Immature natural killer cell (primary cell): Measurements from ENCODE around the gene LGALS9. TPM values are rescaled to one million over a fixed set of nuclear protein-coding genes. Genes with fewer than 3 reads are reported as not detected.

Experiments used
- DNase-seq, 3 donors: peaks; one replicate each; pipeline ENCODE4 v3.0.0; 2022; ENCODE audit warnings: mixed read lengths in 1 of 3
- H3K27ac Mint-ChIP-seq, 6 donors: one replicate each; pipeline ENCODE4 v1.8.0; 2020; ENCODE audit warnings: mixed read lengths in 6 of 6, mild to moderate bottlenecking in 5 of 6, inconsistent platforms in 4 of 6, moderate library complexity in 3 of 6
- H3K27me3 Mint-ChIP-seq, 3 donors: one replicate each; pipeline ENCODE4 v1.8.0; 2020 to 2021; ENCODE audit warnings: low read depth in 3 of 3, mild to moderate bottlenecking in 3 of 3, mixed read lengths in 3 of 3, moderate library complexity in 3 of 3, inconsistent platforms in 1 of 3
- H3K36me3 Mint-ChIP-seq, 3 donors: one replicate each; pipeline ENCODE4 v1.8.0; 2020; ENCODE audit warnings: mixed read lengths in 3 of 3, inconsistent platforms in 2 of 3, mild to moderate bottlenecking in 2 of 3
- H3K4me1 Mint-ChIP-seq, 2 donors: one replicate each; pipeline ENCODE4 v1.8.0; 2020; ENCODE audit warnings: inconsistent platforms in 2 of 2, mild to moderate bottlenecking in 2 of 2, mixed read lengths in 2 of 2, moderate library complexity in 1 of 2
- H3K4me3 Mint-ChIP-seq, 5 donors: one replicate each; pipeline ENCODE4 v1.8.0; 2020; ENCODE audit warnings: mild to moderate bottlenecking in 5 of 5, mixed read lengths in 5 of 5, inconsistent platforms in 3 of 5, moderate library complexity in 3 of 5
- H3K9me3 Mint-ChIP-seq, 6 donors: one replicate each; pipeline ENCODE4 v1.8.0; 2020; ENCODE audit warnings: mild to moderate bottlenecking in 6 of 6, mixed read lengths in 6 of 6, inconsistent platforms in 4 of 6, moderate library complexity in 3 of 6
- polyA plus RNA-seq, 3 donors: library from polyadenylated mRNA; unstranded; fragments of 300-500 nt; fragmentation: Illumina TruSeq; gene quantifications; one replicate each; pipeline ENCODE4 v1.2.3, GENCODE V29; 2021

The LGALS9 gene
- polyA plus RNA-seq, result 10 to 100 TPM; 32.8 to 46.5 (median 36.2) TPM

GRCh38 chr17:27630607-27631410 lies at the start of gene LGALS9:
Gene LGALS9 (plus strand): TSS chr17:27631188. CDS start chr17:27631266, 78 bp downstream.
- Mint-ChIP-seq H3K27ac (peak within 1 kb of the TSS; percentile 79 to 91 (median 86)), H3K9me3 (no peaks in the 10 kb centered on the region), H3K36me3 (peaks cover 3 to 9% (median 4%) of the 10 kb centered on the region in 3 donors), H3K27me3 (peaks cover 0 to 6% (median 0%) of the 10 kb centered on the region in 3 donors), H3K4me1 (peaks cover 45 to 57% of the 10 kb centered on the region in 2 donors), H3K4me3 (peak within 1 kb of the TSS; percentile 88 to 93 (median 90))
- DNase-seq, result peak; percentile 47 to 58 (median 56)

GRCh38 chr17:27582696-27583095 lies 48.3 kb upstream of the LGALS9 start:
- DNase-seq, result no peak
- Mint-ChIP-seq H3K27me3 (no peaks in the 10 kb centered on the region), H3K4me3 (no peak overlapping the region), H3K4me1 (peaks cover 14 to 25% of the 10 kb centered on the region in 2 donors), H3K27ac (no peak overlapping the region), H3K36me3 (peaks cover 0 to 12% (median 0%) of the 10 kb centered on the region in 3 donors), H3K9me3 (no peaks in the 10 kb centered on the region)

- Mint-ChIP-seq H3K27me3 (no peaks in the 10 kb centered on the region), H3K9me3 (no peaks in the 10 kb centered on the region), H3K27ac (no peak overlapping the region), H3K4me3 (no peak overlapping the region), H3K4me1 (peaks cover 4 to 8% of the 10 kb centered on the region in 2 donors), H3K36me3 (peaks cover 0 to 28% (median 5%) of the 10 kb centered on the region in 3 donors)
- no peak for DNase-seq
These were observed 45.8 kb upstream of the LGALS9 start for GRCh38 chr17:27585153-27585681.

GRCh38 chr17:27585792-27586191 lies 45.2 kb upstream of the LGALS9 start:
- Mint-ChIP-seq H3K36me3 (peaks cover 0 to 29% (median 5%) of the 10 kb centered on the region in 3 donors), H3K4me3 (no peak overlapping the region), H3K27me3 (no peaks in the 10 kb centered on the region), H3K9me3 (no peaks in the 10 kb centered on the region), H3K27ac (no peak overlapping the region), H3K4me1 (peaks cover 2 to 8% of the 10 kb centered on the region in 2 donors)
- DNase-seq, result no peak

- peaks cover 2 to 8% of the 10 kb centered on the region in 2 donors for H3K4me1 Mint-ChIP-seq
- no peaks in the 10 kb centered on the region for H3K9me3 Mint-ChIP-seq
- H3K4me3 Mint-ChIP-seq, result no peak overlapping the region
- no peak for DNase-seq
- H3K27ac Mint-ChIP-seq, result no peak overlapping the region
- H3K36me3 Mint-ChIP-seq, result peaks cover 0 to 32% (median 5%) of the 10 kb centered on the region in 3 donors
- no peaks in the 10 kb centered on the region for H3K27me3 Mint-ChIP-seq
These were observed 44.7 kb upstream of the LGALS9 start for GRCh38 chr17:27586203-27586721.

- no peak for DNase-seq
- Mint-ChIP-seq H3K27me3 (no peaks in the 10 kb centered on the region), H3K36me3 (peaks cover 0 to 31% (median 9%) of the 10 kb centered on the region in 3 donors), H3K27ac (no peak overlapping the region), H3K9me3 (peaks cover 0 to 1% (median 0%) of the 10 kb centered on the region in 6 donors), H3K4me3 (no peak overlapping the region), H3K4me1 (no peaks in the 10 kb centered on the region)
These were observed 42.6 kb upstream of the LGALS9 start for GRCh38 chr17:27588354-27588753.

GRCh38 chr17:27590864-27591263 lies 40.1 kb upstream of the LGALS9 start:
- peaks cover 0 to 27% (median 9%) of the 10 kb centered on the region in 3 donors for H3K36me3 Mint-ChIP-seq
- peaks cover 0 to 1% (median 0%) of the 10 kb centered on the region in 6 donors for H3K9me3 Mint-ChIP-seq
- no peak for DNase-seq
- H3K27me3 Mint-ChIP-seq, result peaks cover 0 to 2% (median 0%) of the 10 kb centered on the region in 3 donors
- no peaks in the 10 kb centered on the region for H3K4me1 Mint-ChIP-seq
- H3K4me3 Mint-ChIP-seq, result no peak overlapping the region
- H3K27ac Mint-ChIP-seq, result no peak overlapping the region

- H3K27me3 Mint-ChIP-seq, result peaks cover 0 to 2% (median 0%) of the 10 kb centered on the region in 3 donors
- peaks cover 0 to 1% (median 0%) of the 10 kb centered on the region in 6 donors for H3K9me3 Mint-ChIP-seq
- H3K27ac Mint-ChIP-seq, result no peak overlapping the region
- DNase-seq, result no peak
- H3K4me3 Mint-ChIP-seq, result no peak overlapping the region
- H3K4me1 Mint-ChIP-seq, result no peaks in the 10 kb centered on the region
- H3K36me3 Mint-ChIP-seq, result peaks cover 0 to 31% (median 9%) of the 10 kb centered on the region in 3 donors
These were observed 39.0 kb upstream of the LGALS9 start for GRCh38 chr17:27591986-27592385.

GRCh38 chr17:27593232-27593856 lies 37.6 kb upstream of the LGALS9 start:
- DNase-seq, result no peak
- Mint-ChIP-seq H3K36me3 (peaks cover 0 to 31% (median 9%) of the 10 kb centered on the region in 3 donors), H3K27ac (no peak overlapping the region)

GRCh38 chr17:27593857-27594255 lies 37.1 kb upstream of the LGALS9 start:
- H3K4me3 Mint-ChIP-seq, result no peak overlapping the region
- peak overlapping the region in 2 of 6 donors; percentile 18 to 23 for H3K27ac Mint-ChIP-seq
- H3K36me3 Mint-ChIP-seq, result peaks cover 0 to 31% (median 12%) of the 10 kb centered on the region in 3 donors
- peaks cover 0 to 2% (median 0%) of the 10 kb centered on the region in 3 donors for H3K27me3 Mint-ChIP-seq
- peaks cover 0 to 1% (median 0%) of the 10 kb centered on the region in 6 donors for H3K9me3 Mint-ChIP-seq
- H3K4me1 Mint-ChIP-seq, result no peaks in the 10 kb centered on the region
- DNase-seq, result no peak

More at GRCh38 chr17:27593232-27593856, 37.6 kb upstream of the LGALS9 start:
- Mint-ChIP-seq H3K4me1 (no peaks in the 10 kb centered on the region), H3K4me3 (no peak overlapping the region), H3K9me3 (peaks cover 0 to 1% (median 0%) of the 10 kb centered on the region in 6 donors), H3K27me3 (peaks cover 0 to 2% (median 0%) of the 10 kb centered on the region in 3 donors)

GRCh38 chr17:27595208-27595607 lies 35.8 kb upstream of the LGALS9 start:
- DNase-seq, result no peak
- peaks cover 0 to 1% (median 0%) of the 10 kb centered on the region in 6 donors for H3K9me3 Mint-ChIP-seq
- peaks cover 0 to 2% of the 10 kb centered on the region in 2 donors for H3K4me1 Mint-ChIP-seq
- H3K27ac Mint-ChIP-seq, result peak overlapping the region in 1 of 6 donors; percentile 25
- no peak overlapping the region for H3K4me3 Mint-ChIP-seq
- peaks cover 0 to 2% (median 0%) of the 10 kb centered on the region in 3 donors for H3K27me3 Mint-ChIP-seq
- H3K36me3 Mint-ChIP-seq, result peaks cover 0 to 18% (median 7%) of the 10 kb centered on the region in 3 donors

GRCh38 chr17:27596096-27596495 lies 34.9 kb upstream of the LGALS9 start:
- peak overlapping the region in 2 of 6 donors; percentile 17 to 45 for H3K27ac Mint-ChIP-seq
- H3K36me3 Mint-ChIP-seq, result peaks cover 0 to 16% (median 7%) of the 10 kb centered on the region in 3 donors
- H3K9me3 Mint-ChIP-seq, result peaks cover 0 to 1% (median 0%) of the 10 kb centered on the region in 6 donors
- H3K4me3 Mint-ChIP-seq, result no peak overlapping the region
- DNase-seq, result no peak
- H3K4me1 Mint-ChIP-seq, result peaks cover 0 to 2% of the 10 kb centered on the region in 2 donors
- H3K27me3 Mint-ChIP-seq, result peaks cover 0 to 2% (median 0%) of the 10 kb centered on the region in 3 donors

- DNase-seq, result no peak
- H3K27ac Mint-ChIP-seq, result peak overlapping the region in 3 of 6 donors; percentile 17 to 62 (median 35)
- peaks cover 0 to 1% (median 0%) of the 10 kb centered on the region in 6 donors for H3K9me3 Mint-ChIP-seq
- peaks cover 0 to 2% (median 0%) of the 10 kb centered on the region in 3 donors for H3K27me3 Mint-ChIP-seq
- H3K36me3 Mint-ChIP-seq, result peaks cover 0 to 18% (median 7%) of the 10 kb centered on the region in 3 donors
- peaks cover 0 to 2% of the 10 kb centered on the region in 2 donors for H3K4me1 Mint-ChIP-seq
- H3K4me3 Mint-ChIP-seq, result no peak overlapping the region
These were observed 34.3 kb upstream of the LGALS9 start for GRCh38 chr17:27596566-27597187.
